Adrenal gland (tissue), 12 donors: ENCODE results near the gene ARHGAP8. TPM values are rescaled to one million over a fixed set of nuclear protein-coding genes. Genes with fewer than 3 reads are reported as not detected.

Source experiments
- DNase-seq, 7 donors: peaks; one replicate each; pipeline ENCODE4 v3.0.0-alpha.2; 2019 to 2020
- H3K27ac ChIP-seq, 5 donors: fragments of 200-600 bp; sonication (generic) in 4 of 5; 1 replicate in 3 of 5; 2 replicates in 2 of 5; pipeline versions ENCODE4 v1.5.1 to v1.8.0; 2016 to 2020; ENCODE audit warnings: mild to moderate bottlenecking in 1 of 5
- H3K27me3 ChIP-seq: fragments of 200-600 bp; 2 replicates; pipeline ENCODE4 v1.8.0; 2021
- H3K36me3 ChIP-seq, 2 donors: fragments of 200-600 bp; replicated peaks in 1 of 2; 1 replicate in 1 of 2; 2 replicates in 1 of 2; pipeline versions ENCODE4 v1.5.1 to v1.8.0; 2018 to 2022
- H3K4me1 ChIP-seq, 2 donors: fragments of 200-600 bp; replicated peaks in 1 of 2; 1 replicate in 1 of 2; 2 replicates in 1 of 2; pipeline versions ENCODE4 v1.5.1 to v1.8.0; 2018 to 2021
- H3K4me3 ChIP-seq, 4 donors: fragments of 200-600 bp; sonication (generic) in 3 of 4; one replicate each; pipeline ENCODE4 v1.5.1; 2016 to 2018
- H3K9me3 ChIP-seq, 3 donors: fragments of 200-600 bp; sonication (generic) in 1 of 3; replicated peaks in 1 of 3; 1 replicate in 2 of 3; 2 replicates in 1 of 3; pipeline versions ENCODE4 v1.5.1 to v1.8.0; 2016 to 2021
- POLR2A ChIP-seq, 2 donors: fragments of 450-650 bp; IDR thresholded peaks; one replicate each; pipeline ENCODE4 v1.6.1; 2017; ENCODE audit warnings: antibody characterized with exemption in 2 of 2, mild to moderate bottlenecking in 2 of 2, moderate library complexity in 1 of 2
- WGBS, 4 donors: extraction: QIAGEN DNeasy Blood & Tissue Kit in 2 of 4; methylation state at CpG; one replicate each; pipeline versions ENCODE4 v1.1.5 to v1.1.7; 2013 to 2017; 5-methylcytosine and 5-hydroxymethylcytosine counted together
- intact Hi-C, 2 donors: fragments of 100-400 bp; cut with DNase I; formaldehyde crosslinking; loops; one replicate each; pipeline versions ENCODE4 v1.14.1 to v1.15.0; 2022 to 2023
- polyA plus RNA-seq, 3 donors: library from polyadenylated mRNA; stranded (reverse); fragments of 200-250 nt in 2 of 3; fragments of 350-450 nt in 1 of 3; fragmentation: Illumina TruSeq in 1 of 3; extraction: RNeasy Lipid Tissue Mini Kit (QIAGEN cat#74804) in 1 of 3; gene quantifications; one replicate each; pipeline ENCODE4 v1.2.3, GENCODE V29; 2013 to 2014
- total RNA-seq, 9 donors: library from RNA; depleted of rRNA in 4 of 9; stranded (reverse); fragments of >200 nt in 4 of 9; fragments of 120-200 nt in 1 of 9; fragmentation: NEBNext Ultra II Directional in 1 of 9; extraction: Animal tissue kit (Norgen Biotek cat#: 25700) in 1 of 9; gene quantifications; one replicate each; pipeline versions ENCODE4 v1.1.0 to v1.2.4, GENCODE V29; 2013 to 2023
- TF ChIP-seq, protein P1 (sequence below), 6 experiments: fragments of 450-650 bp in 4 of 6; fragments of 200-600 bp in 2 of 6; sonication (generic) in 1 of 6; IDR thresholded peaks; 1 replicate in 5 of 6; 2 replicates in 1 of 6; pipeline versions ENCODE4 v1.5.1 to v1.8.0; 2016 to 2021; ENCODE audit warnings: antibody characterized with exemption in 6 of 6, mild to moderate bottlenecking in 2 of 6, moderate library complexity in 1 of 6
- donor health status: healthy with polysubstance abuse.
- donor health status: Bipolar disorder and iron deficiency.
- donor health status: DM: yes; HTN: yes; CAD: no.
- donor health status: DM: no; HTN: no; CAD: no.
- donor health status: DM: no; HTN: no; CAD: no.
- donor health status: DM: yes; HTN: yes; CAD: no.

ARHGAP8 gene
- total and polyA plus RNA-seq, 12 donors, result 0.12 to 17.8 (median 1.1) TPM

DNA sequence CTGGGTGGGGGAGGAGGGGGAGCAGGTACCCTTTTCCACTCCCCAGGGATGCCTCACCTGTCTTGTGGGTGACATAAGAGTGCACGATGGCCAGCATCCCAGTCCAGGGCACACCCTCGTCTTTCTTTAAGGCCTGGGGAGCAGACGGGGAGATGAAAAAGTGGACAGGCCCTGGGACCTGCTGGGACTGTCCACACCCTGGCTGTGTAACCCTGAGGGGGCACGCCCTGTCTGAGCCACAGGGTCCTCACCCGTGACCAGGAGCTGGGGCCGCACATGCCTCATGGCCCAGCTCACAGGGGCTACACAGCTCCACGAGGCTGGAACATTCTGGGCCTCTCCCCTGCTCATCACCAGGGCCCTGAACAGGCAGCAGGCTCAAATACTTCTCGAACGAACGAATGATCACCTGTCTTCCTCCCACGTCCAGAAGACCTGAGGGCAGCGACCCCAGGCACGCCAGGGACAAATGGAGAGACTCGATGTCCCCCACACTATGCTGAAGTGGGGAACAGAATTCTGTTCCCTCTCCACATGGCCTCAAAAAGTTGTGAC, 133.5 kb downstream of the ARHGAP8 start:
- no peak overlapping the region for H3K4me3 ChIP-seq
- peak in 1 of 7 donors; percentile 3 for DNase-seq
- intact Hi-C loops, result no loop called here
- no peak for TF ChIP-seq POLR2A (IDR thresholded peaks at IDR 0.05)
- TF ChIP-seq, protein P1, sequence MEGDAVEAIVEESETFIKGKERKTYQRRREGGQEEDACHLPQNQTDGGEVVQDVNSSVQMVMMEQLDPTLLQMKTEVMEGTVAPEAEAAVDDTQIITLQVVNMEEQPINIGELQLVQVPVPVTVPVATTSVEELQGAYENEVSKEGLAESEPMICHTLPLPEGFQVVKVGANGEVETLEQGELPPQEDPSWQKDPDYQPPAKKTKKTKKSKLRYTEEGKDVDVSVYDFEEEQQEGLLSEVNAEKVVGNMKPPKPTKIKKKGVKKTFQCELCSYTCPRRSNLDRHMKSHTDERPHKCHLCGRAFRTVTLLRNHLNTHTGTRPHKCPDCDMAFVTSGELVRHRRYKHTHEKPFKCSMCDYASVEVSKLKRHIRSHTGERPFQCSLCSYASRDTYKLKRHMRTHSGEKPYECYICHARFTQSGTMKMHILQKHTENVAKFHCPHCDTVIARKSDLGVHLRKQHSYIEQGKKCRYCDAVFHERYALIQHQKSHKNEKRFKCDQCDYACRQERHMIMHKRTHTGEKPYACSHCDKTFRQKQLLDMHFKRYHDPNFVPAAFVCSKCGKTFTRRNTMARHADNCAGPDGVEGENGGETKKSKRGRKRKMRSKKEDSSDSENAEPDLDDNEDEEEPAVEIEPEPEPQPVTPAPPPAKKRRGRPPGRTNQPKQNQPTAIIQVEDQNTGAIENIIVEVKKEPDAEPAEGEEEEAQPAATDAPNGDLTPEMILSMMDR (IDR thresholded peaks at IDR 0.05), result no peak
- WGBS, 4 donors, result 85 to 92% (median 89%) methylated on average over 5 to 14 of the region's 14 CpGs
- no peaks in the 10 kb centered on the region for H3K9me3 ChIP-seq
- H3K4me1 ChIP-seq, result no peaks in the 10 kb centered on the region
- H3K27ac ChIP-seq, result no peak overlapping the region
- H3K27me3 ChIP-seq, result no peaks in the 10 kb centered on the region
- no peaks in the 10 kb centered on the region for H3K36me3 ChIP-seq

DNA sequence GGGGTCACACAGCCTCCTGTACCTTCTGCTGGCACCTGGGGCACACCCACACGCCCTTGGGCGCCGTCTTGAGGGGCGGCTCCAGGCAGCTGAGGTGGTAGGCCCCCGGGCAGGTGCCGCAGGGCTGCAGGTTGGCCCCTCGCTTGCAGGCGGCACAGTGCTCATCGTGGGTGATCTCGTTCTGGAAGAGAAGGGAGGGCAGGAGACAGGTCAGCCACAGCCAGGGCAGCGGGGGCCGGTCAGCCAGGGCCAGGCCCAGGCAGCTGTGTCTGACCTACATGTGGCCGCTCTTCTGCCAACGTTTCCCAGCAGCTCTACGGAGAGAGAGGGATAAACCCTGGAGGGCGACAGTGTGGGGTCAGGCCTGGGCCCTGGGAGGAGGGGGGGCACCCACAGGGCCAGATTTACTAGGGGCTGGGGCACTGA, 135.6 kb downstream of the ARHGAP8 start:
- no peak for DNase-seq
- Histone ChIP-seq H3K9me3 (no peaks in the 10 kb centered on the region), H3K27me3 (no peaks in the 10 kb centered on the region), H3K27ac (no peak overlapping the region), H3K4me3 (no peak overlapping the region), H3K4me1 (no peaks in the 10 kb centered on the region), H3K36me3 (no peaks in the 10 kb centered on the region)
- intact Hi-C loops, result no loop called here
- 83 to 92% (median 90%) methylated on average over 5 to 16 of the region's 16 CpGs for WGBS, 4 donors
- TF ChIP-seq, protein P1 (IDR thresholded peaks at IDR 0.05), result no peak
- TF ChIP-seq POLR2A (IDR thresholded peaks at IDR 0.05), result no peak

DNA sequence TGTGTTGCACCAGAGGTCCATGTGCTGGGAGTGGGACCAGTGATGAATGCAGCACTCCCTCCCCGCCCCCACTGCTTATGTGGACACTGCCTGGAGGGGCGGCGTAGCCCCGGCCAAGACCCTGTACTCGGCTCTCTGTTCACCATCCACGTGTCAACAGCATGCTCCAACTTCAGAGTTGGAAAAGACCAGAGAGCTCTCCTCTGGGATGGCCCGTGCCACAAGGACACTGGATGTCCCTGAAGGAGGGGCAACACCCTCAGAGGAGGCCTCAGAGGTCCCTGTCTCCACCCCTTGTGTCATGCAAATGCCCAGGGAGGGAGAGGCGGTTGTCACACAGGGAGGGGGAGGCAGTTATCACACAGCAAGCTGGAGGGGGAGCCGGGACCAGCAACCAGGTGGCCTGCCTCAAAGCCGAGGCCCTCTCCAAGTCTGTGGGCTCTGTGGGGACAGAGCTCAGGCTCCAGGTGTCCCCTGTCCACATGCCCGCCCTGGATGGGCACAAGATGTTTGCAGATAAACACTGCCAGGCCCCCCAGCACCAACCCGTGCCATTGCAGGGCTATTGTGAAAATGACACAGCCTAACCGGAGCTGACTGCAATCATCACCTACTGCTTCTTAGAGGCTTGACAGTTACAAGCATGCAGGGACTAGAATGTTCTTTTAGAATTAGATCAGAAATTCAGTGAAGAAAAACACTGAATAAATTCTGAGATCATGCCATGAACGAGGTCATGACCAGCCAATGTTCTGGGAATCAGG, 136.3 kb downstream of the ARHGAP8 start:
- H3K27ac ChIP-seq, result no peak overlapping the region
- no peaks in the 10 kb centered on the region for H3K4me1 ChIP-seq
- intact Hi-C loops, result no loop called here
- H3K4me3 ChIP-seq, result no peak overlapping the region
- WGBS, 4 donors, result 75 to 93% (median 80%) methylated on average over 8 to 14 of the region's 14 CpGs
- DNase-seq, result no peak
- TF ChIP-seq, protein P1 (IDR thresholded peaks at IDR 0.05), result no peak
- no peak for TF ChIP-seq POLR2A (IDR thresholded peaks at IDR 0.05)
- no peaks in the 10 kb centered on the region for H3K27me3 ChIP-seq
- H3K36me3 ChIP-seq, result no peaks in the 10 kb centered on the region
- H3K9me3 ChIP-seq, result no peaks in the 10 kb centered on the region

DNA sequence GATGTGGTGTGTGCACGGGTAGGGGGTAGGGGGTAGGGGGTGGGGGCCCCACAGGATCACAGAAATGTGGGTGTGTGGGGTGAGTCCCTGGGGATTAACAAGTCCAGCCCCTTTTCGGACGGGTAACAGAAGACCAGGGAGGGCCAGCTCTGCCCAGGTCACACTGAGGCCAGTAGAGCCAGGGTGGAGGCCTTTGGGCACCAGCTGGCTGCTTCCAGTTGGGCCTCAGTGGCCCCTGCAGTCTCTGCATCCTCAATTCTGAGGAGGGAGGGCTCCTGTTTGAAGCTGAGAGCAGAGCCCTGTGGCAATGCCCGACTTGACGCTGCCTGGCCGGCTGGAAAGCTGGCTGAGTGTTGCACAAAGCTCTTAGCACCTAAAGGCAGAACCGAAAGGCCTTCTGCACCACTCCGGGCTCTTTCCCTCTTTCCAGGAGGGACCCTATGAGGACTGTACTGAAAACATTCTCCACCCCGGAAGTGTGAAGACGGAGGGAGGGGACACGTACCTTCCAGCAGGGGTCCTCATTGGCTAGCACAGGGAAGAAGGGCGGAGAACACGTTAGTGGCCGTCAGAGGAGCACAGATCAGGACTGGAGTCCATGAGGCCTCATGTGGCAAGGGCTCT, 137.0 kb downstream of the ARHGAP8 start:
- Histone ChIP-seq H3K36me3 (no peaks in the 10 kb centered on the region), H3K27ac (no peak overlapping the region), H3K4me1 (no peaks in the 10 kb centered on the region), H3K27me3 (no peaks in the 10 kb centered on the region), H3K4me3 (no peak overlapping the region), H3K9me3 (no peaks in the 10 kb centered on the region)
- DNase-seq, result no peak
- TF ChIP-seq, protein P1 (IDR thresholded peaks at IDR 0.05), result no peak
- no peak for TF ChIP-seq POLR2A (IDR thresholded peaks at IDR 0.05)
- intact Hi-C loops, result no loop called here
- 82 to 88% (median 84%) methylated on average over 13 to 14 of the region's 14 CpGs for WGBS, 4 donors
